HG03575 (cell line): ENCODE results near the gene ESPN.

Experiments used
- ATAC-seq: cut with Tn5 transposase; IDR thresholded peaks from one replicate; pipeline ENCODE4 v1.9.1; 2021; ENCODE audit not compliant: unreplicated experiment, insufficient number of reproducible peaks, low FRiP score; ENCODE audit errors: extremely low read depth

ESPN gene

DNA sequence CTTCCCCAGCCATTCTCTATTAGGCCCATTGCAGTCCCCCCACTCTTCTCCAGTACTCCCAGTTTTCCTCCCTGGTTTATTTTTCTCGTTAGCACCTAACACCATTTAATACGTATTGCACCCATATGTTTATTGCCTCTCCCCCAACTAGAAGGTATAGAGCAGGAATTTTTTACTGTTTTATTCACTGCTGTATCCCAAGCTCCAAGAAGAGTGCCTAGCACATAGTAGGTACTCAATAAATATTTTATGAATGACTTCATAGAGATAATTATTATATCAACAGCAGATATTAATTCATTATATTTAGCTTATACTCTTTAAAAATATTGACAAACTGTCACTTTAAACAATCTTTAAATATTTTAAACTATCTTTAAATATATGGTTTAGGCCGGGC, 25.3 kb upstream of the ESPN start:
- ATAC-seq: no peak

DNA sequence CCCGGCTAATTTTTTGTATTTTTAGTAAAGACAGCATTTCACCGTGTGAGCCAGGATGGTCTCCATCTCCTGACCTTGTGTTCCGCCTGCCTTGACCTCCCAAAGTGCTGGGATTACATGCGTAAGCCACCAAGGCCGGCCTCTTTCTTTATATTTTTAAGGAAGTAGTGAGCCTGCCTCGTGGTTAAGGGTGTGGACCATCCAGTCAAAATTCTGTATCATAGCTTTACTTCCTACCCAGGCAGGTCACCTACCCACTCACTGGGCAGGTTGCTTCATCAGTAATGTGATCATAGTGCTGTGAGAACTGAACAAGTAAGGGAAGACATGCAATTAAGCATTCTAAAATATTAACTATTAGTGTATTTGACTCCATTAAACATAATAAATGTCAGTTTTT, 22.9 kb upstream of the ESPN start:
- no peak for ATAC-seq

DNA sequence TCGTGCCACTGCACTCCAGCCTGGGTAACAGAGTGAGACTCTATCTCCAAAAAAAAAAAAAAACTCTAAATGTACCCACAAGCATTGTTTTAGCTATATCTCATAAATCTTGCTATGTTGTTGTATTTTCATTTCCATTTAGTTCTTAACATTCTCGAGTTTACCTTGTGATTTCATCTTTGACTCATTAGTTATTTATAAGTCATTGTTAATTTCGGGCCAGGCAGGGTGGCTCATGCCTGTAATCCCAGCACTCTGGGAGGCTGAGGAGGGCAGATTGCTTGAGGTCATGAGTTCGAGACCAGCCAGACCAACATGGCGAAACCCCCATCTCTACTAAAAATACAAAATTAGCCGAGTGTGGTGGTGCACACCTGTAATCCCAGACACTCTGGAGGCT, 16.6 kb upstream of the ESPN start:
- no peak for ATAC-seq

DNA sequence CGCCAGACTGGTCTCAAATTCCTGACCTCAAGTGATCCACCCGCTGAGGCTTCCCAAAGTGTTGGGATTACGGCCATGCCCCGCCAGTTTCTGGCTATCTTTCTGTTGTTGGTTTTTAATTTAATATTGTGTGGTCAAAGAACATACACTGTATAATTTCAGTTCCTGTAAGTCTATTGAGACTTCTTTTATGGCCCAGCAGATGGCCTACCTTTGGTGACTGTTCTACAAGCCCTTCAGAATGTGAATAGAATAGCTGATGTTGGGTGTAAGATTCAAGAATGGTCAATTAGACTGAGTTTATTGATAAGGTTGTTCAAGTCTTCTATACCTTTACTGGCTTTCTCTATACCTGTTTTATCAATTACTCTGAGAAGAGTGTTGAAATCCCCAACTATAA, 15.5 kb upstream of the ESPN start:
- no peak for ATAC-seq

DNA sequence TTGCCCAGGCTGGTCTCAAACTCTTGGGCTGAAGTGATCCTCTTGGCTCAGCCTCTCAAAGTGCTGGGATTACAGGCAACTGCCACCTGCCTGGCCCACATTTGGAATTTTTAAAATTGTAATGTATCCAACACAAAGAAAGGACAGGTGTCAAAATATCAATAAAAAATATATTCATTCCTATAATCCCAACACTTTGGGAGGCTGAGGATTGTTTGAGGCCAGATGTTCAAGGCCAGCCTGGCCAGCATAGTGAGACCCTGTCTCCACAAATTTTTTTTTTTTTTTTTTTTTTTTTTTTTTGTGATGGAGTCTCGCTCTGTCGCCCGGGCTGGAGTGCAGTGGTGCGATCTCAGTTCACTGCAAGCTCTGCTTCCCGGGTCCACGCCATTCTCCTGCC, 14.8 kb upstream of the ESPN start:
- ATAC-seq: no peak

DNA sequence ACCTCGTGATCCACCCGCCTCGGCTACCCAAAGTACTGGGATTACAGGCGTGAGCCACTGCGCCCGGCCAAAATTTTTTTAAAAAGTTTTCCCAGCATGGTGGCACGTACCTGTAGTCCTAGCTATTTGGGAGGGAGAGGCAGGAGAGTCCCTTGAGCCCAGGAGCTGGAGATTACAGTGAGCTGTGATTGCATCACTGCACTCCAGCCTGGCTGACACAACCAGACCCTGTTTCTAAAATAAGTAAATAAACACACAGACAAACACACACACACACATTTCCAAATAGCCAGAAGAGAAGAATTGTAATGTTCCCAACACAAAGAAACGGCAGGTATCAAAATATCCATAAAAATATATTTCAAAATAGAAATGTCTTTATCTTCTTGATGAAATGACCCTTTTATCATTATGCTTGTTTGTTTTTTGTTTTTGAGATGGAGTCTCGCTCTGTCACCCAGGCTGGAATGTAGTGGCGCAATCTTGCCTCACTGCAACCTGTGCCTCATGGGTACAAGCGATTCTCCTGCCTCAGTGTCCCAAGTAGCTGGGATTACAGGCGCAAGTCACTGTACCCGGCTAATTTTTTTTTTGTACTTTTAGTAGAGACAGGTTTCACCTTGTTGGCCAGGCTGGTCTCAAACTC, 14.2 kb upstream of the ESPN start:
- no peak for ATAC-seq

DNA sequence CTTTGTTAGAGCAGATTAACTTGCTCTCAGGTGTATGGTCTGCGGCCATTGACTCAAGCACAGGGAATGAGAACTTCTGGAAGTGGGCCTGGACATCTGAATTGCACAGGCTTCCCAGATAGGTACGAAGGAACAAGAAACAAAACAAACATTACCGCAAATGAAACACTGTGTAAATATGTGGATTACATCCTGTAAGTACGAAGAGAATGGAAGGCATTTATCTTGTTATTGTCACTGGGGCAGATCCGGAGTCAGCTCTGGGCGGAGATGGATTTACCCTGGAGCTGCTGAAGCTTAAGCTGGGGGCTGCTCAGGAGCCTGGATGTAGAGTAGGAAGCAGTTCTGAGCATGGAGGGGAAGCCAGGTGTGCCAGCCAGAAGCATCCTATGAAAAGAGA, 11.7 kb upstream of the ESPN start:
- no peak for ATAC-seq

DNA sequence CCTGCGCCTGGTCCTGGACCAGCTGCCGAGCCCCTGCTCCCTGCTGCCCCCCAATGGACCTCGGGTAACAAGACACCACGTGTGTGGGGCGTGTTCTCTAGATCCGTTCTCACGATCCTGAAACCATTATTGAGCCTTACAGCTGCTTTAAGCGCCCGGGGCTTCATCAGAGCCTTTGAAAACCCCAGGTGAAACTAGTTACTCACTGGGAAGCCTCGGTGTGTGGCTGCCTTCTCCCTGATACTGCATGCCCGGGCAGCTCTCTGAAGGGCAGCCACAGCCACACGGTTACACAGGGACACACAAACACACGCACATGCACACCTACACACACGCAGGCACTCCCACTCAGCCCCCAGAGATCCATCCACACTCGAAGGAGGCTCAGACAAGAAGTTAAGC, 10.1 kb upstream of the ESPN start:
- ATAC-seq: no peak

DNA sequence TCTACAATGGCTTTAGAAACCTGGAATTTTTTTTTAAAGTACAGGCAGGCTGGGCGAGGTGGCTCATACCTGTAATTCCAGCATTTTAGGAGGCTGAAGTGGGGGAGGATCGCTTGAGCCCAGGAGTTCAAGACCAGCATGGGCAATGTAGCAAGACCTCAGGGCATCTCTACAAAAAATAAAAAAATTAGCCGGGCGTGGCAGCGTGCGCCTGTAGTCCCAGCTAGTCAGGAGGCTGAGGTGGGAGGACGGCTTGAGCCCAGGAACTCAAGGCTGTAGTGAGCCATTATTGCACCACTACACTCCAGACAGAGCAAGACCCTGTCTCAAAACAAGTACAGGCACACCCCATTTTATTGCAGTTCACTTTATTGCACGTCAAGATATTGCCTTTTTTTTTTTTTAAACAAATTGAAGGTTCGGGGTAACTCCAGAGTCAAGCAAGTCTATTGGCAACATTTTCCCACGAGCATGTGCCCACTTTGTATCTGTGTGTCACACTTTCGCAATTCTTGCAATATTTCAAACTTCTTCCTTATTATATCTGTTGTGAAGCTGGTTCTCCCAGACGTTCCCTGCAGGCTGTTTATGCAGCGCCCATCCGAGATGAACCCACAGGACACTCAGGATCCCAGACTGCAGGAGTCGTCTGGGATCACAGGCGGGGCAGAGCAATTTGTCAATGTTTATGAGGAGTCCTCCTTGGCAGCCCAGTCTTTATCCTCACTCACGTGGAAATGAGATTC, 9.5 kb upstream of the ESPN start:
- ATAC-seq: no peak

DNA sequence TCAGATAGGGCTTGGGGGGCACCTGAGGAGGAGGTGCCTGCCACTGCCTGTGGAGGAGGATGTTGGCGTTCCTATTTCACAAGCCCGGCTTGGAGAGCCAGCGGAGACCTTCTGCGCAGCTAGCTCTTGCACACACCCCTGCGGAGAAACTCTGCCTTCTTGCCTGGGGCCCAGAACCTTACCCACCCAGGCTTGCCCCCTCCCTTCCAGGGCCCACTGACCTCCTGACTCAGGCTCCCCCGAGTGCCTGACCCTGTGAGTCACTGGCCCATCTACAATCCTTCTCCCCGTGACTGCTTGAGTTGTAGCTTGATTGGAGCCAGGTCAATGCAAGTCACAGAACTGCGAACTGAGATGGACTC, 8.3 kb upstream of the ESPN start:
- ATAC-seq: no peak

DNA sequence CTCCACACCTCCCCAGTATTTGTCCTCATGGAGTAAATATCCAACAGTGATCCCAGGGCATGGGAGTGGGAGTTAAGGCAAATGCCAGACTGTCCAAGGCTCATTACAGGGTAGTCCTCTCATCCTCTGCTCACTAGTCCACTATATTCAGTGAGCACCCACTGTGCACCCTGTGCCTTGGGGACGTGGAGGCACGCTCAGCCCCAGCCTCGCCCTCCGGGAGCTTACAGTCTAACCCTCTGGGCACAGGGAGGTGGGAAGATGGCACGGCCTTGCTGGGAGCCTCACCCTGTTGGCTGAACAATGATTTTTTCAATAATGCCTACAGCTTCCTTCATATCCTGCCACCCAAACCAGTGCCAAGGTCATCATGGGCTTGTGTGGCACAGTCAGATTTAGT, 7.7 kb upstream of the ESPN start:
- ATAC-seq: no peak

DNA sequence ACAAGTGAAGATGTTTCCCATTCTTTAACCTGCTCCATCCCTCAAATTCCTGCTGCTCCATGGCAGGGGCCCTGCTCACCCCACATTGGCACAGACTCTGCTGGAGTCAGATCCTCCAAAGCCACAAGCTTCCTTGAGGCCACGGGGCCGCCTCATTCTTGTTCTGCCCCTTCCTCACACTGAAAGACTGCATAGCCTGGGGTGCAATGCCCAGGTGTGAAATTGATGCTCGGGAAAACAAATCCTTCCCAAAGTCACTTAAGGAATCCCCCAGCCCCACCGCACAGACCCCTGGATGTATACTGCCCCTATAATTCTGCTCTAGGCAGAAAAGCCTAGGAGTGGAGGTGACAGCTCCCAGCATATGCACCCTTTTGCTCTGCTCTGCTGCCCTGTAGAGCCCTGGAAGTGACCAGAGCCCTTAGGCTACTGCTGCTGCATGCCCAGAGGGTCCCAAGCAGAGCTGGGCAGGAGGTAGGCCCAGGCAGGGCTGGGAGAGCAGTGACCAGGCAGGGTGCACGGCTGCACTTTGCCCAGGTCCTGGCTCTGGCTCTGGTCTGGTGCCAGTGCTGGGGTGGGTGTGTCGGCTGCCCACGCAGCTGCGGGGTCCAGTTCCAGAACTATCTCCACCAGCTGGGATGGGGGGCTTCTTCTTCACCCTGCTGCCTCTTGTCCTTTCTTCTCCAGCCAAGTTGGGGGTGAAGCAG, 6.5 kb upstream of the ESPN start:
- no peak for ATAC-seq

DNA sequence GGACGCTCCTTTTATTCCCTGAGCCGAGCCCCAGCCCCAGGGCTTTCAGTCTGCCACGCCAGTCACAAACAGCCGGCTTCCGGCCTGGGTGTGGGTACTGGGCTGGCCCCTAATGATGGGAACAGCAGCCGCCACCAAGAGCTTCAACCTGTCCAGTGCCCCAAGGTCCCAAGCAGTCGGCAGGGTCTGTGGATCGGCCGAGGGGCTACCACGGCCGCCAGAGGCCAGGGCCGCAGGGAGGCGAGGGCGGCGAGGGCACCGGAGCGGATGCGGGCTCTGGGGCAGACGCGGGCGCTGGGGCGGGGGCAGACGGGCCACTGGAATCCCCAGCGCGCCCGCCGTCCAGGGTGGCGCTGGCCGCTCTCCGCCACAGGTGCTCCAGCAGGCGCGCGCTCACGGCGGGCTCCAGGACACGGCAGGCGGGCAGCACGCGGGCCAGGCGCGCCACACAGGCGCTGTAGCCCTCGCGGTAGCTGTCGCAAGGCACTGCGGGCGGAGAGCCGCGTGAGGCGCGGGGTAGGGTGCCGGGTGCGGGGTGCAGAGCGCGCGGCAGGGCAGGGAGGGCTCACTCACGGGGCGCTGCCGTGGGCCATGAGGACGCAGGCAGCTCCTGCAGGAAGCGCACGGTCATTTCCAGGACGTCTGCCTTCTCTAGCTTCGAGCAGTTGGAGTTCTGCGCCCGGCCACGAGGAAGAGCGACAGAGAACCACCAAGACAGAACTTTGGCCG, 5.7 kb upstream of the ESPN start:
- ATAC-seq: no peak

DNA sequence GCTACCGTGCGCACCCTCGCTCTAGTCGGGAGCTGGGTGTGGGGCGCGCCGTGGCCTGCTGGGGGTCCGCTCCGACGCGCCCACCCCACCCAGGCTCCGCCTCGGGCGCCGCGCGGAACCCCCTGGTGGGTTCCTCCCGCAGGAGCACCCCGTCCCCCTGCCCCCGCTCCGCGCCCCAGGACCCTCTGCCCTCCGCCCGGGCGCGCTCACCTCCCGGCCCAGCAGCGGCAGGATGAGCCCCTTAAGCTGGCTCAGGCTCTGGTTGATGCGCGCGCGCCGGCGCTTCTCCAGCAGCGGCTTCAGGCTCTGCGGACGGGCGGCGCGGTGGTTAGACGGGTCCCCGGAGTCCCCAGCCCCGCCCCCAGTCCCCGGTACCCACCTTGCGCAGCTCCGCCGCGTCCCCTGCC, 5.2 kb upstream of the ESPN start:
- ATAC-seq: no peak

DNA sequence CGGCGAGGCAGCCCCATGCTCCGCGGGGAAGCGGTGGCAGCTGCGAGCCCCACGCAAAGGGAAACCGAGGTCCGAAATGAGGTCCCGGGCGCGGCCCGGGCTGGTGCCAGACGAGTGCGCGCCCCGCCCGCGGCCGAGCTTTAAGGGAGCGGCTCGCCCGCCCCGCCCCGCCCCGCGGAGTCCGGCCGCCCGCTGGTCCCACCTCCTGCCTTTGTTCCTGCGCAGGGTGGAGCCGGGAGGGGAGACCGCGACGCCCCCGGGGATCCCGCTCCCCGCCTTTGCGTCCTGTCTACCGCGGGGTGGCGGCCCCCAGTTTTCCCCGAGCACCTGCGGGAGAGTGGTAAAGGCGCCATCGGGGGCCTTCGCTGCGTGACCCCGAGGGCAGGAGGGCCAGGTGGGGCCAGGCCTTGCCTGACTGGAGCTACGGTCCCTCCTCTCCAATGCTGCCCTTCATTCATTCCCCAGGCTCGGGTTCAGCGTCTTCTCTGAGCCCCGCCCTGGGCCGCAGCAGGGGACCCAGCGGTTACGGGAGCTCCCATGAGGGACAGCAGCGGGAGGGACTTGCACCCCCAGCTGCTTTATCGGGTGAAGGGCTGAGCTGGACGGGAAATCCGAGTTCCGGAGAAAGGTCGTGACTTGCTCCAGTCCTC, 4.6 kb upstream of the ESPN start, which contains the start of gene HES2:
TSS of gene HES2 (minus strand) at position 116 of the 650 bp plus-strand sequence. CDS start at position 17, 99 bp downstream.
- ATAC-seq: no peak

DNA sequence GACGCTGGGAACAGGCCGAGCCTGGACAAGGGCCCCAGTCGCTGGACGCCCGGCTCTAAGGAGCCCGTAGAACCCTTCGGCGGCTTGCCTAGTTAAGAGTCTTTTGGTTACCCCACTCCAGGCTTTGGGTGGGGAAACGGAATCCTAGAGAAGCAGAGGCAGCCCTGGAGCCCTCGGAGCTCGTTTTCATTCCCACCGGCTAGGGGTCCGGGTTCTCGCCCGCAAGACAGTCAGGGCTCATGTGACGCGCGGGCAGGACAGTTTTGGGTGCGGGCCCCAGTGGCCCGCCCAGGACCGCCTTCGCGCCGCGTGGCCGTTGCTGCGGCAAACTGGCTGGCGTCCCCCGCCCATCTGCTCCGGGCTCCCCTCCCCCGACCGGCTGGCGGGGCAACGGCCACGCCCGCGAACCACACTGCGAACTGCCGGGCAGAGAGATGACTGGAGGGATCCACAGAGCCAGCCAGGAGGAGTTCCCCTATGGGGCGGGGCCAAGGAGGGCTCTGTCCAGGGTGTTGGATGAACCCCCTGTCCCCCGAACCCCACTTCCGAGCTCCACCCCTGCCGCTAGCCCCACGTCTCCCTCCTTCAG, 4.0 kb upstream of the ESPN start:
- ATAC-seq: no peak

DNA sequence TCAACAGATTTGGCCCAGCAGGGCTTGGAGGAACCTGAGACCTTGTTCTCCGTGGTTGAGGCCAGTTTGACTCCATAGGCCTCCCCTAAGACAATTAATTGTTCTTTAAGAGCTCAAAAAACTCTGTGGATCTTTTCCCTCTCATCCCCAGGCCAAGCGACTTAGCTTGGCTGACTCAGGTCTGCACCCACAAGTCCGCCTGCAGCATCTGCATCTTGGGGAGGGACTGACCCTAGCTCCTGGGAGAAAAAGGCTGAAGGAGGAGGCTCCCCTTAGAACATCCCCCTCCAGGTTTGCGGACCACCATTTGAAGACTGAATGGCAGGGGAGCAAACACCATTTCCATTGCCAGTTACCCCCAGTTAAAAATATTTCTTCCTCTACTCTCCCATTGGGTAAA, 3.3 kb upstream of the ESPN start:
- no peak for ATAC-seq

DNA sequence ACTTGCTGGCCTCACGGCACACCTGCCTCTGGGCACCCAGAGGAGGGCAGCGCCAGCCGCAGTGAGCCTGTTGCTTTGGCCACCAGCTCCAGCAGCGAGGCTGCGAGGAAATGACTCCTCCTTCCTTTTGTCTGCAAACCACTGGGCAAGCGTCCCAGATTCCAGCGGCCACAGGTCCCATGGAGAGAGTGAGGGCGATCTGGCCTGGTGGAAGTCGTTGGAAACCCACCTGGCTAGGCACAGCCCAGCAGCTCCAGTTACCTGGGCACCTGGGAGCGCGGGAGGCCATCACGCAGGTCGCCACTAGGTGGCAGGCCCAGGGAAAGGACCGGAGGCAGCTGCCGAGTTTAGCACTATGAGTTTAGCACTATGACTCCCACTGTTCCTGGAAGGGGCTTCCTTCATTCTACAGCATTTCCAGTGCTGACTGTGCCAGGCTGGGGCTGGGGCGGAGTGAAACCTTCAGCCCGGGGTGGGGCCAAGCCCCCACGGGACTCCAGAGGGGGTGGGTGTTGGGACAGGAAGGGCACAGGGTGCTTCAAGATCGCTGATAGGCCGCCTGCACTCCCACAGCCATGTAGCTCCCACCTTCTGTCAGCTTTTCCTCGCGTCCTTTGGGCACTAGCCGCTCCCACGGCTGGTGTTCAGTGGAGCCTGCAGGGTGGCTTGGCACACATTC, 1.1 kb upstream of the ESPN start:
- no peak for ATAC-seq
